Middle frontal gyrus (tissue), 1 donor: ENCODE measurements around the gene MCL1.
"Not testable (repeated sequence)": the region's sequence is repeated elsewhere in the genome, so short reads cannot be mapped to it uniquely, and the experiment has no call there.

Experiments
- DNase-seq: peaks from one replicate; pipeline ENCODE4 v3.0.0-alpha.2; 2015; ENCODE audit warnings: low spot score; ENCODE audit errors: extremely low spot score

MCL1 gene

DNA sequence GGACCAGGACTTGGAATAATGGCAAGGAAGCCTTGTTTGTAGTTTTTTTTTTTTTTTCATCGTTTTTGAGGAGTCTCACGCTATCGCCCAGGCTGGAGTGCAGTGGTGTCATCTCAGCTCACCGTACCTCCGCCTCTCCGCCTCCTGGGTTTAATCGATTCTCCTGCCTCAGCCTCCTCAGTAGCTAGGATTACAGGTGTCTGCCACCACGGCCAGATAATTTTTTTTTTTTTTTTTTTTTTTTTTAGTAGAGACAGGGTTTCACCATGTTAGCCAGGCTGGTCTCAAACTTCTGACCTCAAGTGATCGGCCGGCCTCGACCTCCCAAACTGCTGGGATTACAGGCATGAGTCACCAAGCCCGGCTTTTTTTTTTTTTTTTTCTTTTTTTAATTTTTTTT lies 23.0 kb upstream of the MCL1 start:
- DNase-seq, result not testable (repeated sequence)

DNA sequence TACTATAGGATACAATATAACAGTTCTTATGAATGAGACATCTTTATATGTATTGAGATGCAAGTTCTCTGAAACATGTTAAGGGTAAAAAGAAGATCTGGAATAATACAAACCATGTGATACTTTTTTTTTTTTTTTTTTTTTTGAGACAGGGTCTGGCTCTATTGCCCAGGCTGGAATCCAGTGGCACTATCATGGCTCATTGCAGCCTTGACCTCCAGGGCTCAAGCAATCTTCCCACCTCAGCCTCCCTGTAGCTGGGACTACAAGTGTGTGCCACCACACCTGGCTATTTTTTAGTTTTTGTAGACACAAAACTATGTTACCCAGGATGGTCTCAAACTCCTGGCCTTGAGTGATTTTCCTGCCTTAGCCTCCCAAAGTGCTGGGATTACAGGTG lies 22.1 kb upstream of the MCL1 start:
- no peak for DNase-seq

DNA sequence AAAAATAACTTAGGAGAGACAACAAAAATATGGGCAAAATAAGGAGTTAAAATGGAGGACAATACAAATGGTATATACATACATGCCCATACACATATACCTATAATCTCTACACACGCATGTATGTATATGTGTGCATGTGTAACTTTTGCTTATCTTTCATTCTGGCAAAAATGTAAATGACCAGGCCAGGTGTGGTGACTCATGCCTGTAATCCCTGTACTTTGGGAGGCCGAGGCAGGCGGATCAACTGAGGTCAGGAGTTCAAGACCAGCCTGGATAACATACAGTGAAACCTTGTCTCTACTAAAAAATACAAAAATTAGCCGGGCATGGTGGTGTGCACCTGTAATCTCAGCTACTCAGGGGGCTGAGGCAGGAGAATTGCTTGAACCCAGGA lies 18.9 kb upstream of the MCL1 start:
- not testable (repeated sequence) for DNase-seq

DNA sequence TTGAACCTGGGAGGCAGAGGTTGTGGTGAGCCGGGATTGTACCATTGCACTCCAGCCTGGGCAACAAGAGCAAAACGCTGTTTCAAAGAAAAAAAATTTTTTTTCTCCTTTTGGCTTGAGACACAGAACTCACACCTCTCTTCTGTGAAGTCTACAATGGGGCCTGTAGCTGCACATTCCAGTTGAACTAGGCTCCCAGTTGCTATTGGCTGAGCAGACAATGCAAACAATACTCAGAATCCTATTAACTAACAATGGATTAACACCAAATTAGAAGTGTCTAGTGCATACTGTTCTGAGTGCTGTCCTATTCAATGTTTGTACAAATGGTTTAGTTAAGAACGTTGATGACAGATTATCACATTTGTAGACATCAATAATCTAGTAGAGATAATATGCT lies 17.6 kb upstream of the MCL1 start:
- DNase-seq, result no peak

DNA sequence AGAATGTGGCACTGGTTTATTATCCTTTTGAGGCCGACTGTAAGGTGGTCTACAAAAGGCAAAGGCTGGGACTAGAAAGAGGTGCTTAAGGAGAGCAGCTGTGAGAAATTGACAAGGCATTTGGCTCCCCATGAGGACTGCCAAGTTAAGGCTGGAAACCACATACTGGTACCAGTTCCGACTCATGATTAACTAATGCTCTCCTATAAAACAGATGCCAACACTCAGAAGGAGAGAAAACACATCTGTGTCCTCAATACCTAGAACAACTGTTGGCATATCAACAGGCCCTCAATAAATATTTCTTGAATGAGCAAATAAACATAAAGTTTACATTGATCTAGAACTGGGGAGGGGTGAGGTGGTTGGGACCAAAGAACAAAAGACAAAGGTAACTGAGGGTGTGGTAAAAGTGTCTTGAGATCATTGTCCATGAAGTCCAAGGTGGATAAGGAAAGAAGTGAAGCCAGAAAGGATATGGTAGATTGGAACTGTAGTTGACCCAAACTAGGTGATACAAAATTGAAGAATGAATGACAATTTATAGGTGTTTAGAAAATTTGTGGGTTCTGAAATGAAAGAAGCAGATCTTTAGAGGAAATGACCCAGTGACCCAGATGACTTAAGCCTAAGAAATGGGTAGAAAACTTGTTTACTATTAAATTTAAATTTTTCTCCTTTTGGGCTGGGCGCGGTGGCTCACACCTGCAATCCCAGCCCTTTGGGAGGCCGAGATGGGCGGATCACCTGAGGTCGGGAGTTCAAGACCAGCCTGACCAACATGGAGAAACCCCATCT lies 16.9 kb upstream of the MCL1 start:
- no peak for DNase-seq

DNA sequence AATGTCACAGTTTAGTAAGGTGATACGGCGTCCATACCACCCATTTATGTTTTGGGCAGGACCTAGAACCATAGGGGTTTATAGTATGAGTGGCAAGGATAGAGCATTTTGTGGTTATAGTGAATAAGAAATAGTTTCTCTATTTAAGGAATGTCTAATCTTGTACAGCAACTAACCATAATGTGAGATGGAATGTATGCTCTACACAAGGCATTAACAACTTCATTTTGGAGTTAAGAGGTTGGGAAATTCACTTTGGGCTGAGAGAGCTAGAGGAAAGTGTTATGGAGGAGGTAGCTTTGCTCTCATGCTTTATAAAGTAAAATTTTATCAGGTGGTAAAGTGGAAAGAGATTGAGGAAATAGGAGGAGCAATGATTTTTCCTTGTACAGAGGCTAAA lies 3.0 kb upstream of the MCL1 start:
- DNase-seq, result no peak

DNA sequence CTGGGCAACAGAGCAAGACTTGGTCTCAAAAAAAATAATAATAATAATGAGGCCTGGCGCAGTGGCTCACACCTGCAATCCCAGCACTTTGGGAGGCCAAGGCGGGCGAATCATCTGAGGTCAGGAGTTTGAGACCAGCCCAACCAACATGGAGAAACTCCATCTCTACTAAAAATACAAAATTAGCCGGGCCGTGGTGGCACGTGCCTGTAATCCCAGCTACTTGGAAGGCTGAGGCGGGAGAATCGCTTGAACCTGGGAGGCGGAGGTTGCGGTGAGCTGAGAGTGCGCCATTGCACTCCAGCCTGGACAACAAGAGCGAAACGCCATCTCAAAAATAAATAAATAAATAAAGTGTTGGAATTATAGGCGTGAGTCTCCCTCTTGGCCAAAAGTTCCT lies 2.6 kb upstream of the MCL1 start:
- DNase-seq, result not testable (repeated sequence)

DNA sequence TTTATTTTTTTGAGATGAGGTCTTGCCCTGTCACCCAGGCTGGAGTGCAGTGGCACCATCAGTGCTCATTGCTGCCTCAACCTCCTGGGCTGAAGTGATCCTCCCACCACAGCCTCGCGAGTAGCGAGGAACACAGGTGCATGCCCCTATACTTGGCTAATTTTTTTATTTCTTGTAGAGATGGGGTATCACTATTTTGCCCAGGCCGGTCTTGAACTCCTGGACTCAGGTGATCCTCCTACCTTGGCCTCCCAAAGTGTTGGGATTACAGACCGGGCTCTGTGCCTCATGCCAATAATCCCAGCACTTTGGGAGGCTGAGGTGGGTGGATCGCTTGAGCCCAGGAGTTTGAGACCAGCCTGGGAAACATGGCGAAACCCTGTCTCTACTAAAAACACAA lies 2.0 kb upstream of the MCL1 start:
- DNase-seq, result not testable (repeated sequence)

DNA sequence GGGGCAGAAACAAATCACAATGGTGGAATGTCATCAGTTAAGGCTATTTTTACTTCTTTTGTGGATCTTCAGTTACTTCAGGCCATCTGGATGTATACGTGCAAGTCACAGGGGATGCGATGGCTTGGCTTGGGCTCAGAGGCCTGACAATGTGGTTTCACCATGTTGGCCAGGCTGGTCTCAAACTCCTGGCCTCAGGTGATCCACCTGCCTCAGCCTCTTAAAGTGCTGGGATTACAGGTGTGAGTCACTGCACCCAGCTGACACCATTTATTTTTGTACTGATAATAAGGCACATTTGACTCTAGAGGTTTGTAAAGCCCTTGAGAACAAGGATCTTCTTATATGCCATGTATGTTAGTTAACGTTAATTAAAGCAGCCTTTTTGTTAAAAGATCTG lies 1.6 kb upstream of the MCL1 start:
- not testable (repeated sequence) for DNase-seq

DNA sequence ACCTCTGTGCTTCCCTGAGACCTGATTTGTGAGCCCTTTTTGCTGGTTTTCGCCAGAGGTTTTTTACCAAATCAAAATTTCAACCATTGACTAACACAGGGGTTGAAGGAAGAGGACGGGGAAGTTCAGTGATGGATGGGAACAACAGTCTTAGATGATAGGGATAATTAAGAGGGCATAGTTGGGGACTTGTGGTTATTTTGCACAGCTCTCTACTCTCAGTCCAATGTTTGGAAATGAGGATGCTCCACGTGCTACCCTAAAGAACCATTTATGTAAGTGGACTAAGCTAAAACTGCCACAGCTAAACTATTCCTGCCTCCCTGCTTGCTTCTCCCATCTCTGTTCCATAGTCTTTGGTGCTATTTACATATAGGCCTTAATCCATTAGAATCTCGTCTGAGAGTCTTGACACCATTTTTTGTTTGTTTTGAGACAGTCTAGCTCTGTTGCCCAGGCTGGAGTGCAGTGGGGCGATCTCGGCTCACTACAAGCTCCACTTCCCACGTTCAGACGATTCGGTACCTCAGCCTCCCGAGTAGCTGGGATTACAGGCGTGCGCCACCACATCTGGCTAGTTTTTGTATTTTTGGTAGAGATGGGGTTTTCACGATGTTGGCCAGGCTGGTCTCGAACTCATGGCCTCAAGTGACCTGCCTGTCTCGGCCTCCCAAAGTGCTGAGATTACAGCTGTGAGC lies 684 bp upstream of the MCL1 start:
- no peak for DNase-seq

DNA sequence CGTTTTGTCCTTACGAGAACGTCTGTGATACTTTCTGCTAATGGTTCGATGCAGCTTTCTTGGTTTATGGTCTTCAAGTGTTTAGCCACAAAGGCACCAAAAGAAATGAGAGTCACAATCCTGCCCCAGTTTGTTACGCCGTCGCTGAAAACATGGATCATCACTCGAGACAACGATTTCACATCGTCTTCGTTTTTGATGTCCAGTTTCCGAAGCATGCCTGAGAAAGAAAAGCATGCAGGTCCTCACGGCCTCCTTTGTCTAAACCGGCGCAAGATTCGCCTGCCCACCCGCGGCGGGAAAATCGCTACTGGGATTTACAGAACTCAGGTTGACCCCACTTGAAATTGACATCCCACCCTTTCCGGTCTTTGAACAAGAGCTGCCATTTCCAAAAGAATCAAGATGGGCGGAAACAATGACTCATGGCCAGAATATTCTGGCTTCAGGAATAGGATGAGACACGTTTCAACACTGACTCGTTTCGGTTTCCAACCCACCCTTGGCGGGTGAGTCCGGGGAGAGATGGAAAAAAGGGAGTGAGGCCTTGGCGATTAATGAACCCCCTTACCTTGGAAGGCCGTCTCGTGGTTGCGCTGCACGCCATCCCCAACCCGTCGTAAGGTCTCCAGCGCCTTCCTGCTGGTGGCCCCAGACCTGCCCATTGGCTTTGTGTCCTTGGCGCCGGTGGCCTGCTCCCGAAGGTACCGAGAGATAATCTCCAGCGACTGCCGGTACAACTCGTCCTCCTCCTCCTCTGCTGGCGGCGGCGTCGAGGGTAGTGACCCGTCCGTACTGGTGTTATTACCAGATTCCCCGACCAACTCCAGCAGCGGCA lies 919 bp downstream of the MCL1 start:
- DNase-seq, result no peak

DNA sequence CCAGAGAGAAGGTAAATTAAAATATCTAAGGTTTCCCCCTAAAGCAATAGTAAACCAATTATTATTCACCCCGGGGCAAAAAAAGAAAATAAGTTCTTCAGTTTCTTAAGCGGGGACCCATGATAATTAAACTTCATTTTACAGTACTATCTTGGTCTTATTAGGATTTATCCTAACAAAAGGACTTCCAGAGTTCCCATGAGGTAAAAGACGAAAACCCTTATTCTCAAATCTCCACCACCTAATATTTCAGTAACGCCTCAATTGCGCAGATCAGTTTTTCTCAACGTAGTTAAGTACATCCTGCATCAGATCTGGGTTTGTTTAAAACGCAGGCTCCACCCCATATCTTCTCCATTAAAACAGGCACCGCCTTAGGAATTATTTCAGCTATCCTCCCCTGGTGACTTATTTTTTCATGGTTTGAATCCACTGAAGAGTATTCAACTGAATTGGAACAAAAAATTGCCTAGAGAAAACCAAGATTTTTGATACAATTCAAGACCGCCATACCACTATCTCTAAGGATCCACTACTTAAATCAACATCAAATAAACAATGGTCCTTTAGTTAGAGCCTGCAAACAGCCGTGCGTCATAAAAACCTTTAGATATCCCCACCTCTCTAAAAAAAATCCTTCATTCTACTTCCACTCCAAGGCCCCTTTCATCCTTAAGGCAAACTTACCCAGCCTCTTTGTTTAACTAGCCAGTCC lies 1.7 kb downstream of the MCL1 start:
- DNase-seq, result no peak

DNA sequence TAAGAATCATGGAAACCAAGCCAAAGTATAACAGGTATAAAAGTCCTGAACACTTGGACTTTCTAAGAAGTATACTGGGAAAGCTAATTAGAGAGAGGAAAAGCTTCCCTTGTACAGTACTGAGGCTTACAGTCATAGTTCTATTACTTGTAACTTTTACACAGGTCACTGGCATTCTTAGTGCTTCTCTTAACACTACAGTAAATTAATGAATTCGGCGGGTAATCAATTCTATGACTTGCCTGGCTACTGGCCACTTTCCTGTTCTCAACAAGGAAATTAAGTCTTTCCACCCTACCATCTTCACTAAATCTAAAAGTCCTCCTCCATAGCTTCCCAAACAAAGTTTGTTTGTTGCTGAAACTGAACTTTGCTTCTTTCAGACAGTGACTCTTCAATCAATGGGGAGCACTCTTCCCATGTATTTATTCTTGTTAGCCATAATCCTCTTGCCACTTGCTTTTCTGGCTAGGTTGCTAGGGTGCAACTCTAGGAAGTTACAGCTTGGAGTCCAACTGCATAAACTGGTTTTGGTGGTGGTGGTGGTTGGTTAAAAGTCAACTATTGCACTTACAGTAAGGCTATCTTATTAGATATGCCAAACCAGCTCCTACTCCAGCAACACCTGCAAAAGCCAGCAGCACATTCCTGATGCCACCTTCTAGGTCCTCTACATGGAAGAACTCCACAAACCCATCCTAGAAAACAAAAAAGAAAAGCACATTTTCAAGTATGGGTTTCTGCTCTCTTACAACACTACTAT lies 2.4 kb downstream of the MCL1 start:
- no peak for DNase-seq

DNA sequence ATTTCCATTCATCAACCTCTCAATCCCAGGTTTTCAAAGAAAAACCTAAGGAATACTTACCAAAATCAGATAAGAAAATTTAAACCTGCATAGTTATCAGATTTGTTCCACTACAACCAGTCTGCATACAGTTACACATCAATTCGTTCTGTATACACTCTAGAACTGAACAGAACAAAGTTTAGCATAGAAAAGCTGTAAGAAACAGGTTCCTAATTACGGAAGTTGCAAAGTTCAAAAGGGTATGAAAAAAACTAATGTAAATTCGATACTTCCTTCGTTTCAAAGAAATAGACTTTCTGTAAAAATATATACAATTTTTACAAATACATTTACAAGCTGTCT lies 3.1 kb downstream of the MCL1 start:
- DNase-seq, result no peak

DNA sequence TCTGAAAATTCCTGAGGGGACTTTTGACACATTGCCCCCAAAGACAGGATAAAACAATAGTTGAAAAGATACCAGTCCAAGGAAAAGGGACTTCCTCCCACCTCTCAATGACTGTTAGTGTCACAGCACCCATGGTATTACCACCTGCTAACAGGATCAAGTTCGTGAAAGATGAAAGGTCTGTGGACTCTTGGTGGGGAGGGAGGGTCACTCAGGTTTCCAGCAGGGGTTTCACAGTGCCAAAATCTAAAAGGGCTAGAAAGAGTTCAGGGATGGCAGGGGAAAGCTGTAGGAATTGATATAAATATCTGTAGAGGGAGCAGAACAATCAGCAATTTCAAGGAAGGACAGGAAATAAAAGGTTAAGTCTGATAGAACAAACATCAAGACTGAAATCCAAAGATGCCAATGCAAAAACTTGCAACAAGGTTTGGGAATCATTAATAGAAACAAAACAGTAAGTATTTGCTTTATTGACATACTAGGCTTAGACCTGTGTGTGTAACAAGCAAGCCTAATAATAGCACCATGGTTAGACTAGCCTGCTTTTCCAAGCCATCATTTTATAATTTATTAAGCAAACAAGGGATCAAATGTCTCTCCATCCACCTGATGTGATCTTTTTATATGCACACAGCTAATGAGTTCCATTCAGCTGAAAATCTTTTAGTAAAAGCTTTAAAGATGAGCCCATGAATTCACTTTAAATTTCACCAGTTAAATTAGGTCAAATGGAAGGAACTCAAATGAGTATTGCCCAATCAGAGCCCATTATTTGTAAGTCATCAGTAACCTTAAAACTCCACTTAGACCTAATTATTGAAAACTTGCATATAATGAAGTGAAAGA lies 3.7 kb downstream of the MCL1 start:
- no peak for DNase-seq

DNA sequence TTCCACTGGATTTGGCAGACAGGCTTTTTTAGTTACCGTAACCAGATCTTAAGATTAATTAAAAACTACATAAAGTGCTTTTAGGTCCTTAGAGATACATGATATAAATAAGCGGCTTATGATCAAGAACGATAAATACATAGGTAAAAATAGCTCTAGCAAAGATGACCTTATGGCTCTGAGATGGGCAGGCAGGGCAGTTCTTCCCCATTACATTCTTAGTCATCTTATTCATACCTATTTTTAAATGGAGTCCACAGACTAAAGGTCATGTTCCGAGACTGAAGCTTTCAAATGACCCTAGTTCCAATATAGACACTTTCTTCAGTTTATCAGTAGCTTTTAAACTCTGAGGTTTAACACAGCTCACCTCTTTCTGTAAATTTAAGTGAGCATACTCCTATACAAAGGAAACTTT lies 4.3 kb downstream of the MCL1 start:
- DNase-seq, result no peak

DNA sequence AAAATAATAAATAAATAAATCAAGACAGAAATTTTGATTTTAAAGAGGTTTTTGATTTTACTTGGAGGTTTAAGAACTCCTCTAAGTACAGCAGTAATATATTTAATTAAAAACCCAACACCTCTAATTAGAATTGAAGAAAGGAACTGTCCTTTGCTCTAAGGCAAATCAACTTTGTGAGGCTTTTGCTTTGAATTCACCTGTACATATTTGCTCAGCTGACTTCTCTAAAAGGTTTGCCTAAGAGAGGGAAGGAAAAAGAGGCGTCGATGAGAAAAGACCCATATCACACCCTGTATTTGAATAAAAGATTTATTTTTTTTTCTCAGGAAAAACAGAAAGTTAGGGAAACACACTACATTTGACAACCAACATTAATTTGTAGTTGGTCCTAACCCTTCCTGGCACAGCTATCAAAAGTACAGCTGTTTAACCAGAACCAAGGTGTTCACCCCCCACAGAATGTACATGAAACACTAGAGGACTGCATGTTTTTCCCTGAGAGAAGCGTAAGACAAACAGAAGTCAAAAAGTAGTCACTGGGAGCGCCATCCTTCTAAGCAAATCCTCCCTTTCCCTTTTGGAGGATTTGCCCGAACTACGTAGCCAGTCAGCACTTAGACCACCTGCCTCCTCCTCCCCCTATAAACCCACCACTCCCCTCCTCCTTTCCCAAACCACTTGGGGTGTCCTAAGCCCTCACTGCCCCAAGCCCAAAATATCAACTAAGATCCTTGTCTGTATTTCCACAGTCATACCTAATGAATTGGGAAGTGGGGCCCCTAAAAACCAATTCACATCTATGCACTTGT lies 4.9 kb downstream of the MCL1 start:
- DNase-seq, result no peak

DNA sequence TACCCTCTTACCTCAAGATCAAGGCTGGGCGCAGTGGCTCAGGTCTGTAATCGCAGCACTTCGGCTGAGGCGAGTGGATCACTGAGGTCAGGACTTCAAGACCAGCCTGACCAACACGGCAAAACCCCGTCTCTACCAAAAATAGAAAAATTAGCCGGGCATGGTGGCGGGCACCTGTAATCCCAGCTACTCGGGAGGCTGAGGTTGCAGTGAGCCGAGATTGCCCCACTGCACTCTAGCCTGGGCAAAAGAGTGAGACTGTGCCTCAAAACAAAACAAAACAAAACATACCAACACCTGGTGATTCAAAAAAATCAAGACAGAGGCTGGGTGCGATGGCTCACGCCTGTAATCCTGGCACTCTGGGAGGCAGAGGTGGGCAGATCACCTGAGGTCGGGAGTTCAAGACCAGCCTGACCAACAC lies 5.8 kb downstream of the MCL1 start:
- not testable (repeated sequence) for DNase-seq
